Measurements from ENCODE around the gene LRCOL1.

The LRCOL1 gene

DNA sequence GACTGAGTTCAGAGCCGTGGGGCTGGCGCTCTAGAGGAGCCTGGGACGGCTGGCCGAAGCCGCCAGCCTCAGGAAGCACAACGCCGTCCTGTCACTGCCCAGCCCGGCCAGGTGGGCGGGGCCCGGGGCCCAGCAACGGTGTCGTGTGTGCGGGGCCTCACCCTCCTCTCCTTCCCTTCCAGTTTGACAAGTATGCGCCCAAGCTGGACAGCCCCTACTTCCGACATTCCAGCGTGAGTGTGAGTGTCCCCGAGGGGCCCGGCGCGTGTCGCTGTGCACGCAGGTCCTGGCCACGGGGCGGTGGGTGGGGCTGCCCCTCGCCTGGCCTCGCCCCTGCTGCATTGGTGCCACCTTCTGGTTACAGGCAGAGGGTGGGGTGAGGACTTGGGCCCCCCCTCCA is 38.3 kb downstream of the LRCOL1 start:
- H3K4me3 ChIP-seq (ENCODE audit: low read depth, low read length), result no peak overlapping the region
- TF ChIP-seq CTCF (IDR thresholded peaks at IDR 0.05; ENCODE audit: low read depth, low read length), result no peak

GRCh38 chr12:132571598-132571997 is 38.8 kb downstream of the LRCOL1 start:
- H3K4me3 ChIP-seq (ENCODE audit: low read depth, low read length), result no peak overlapping the region
- no peak for TF ChIP-seq CTCF (IDR thresholded peaks at IDR 0.05; ENCODE audit: low read depth, low read length)

- TF ChIP-seq CTCF (IDR thresholded peaks at IDR 0.05; ENCODE audit: low read depth, low read length), result no peak
- no peak overlapping the region for H3K4me3 ChIP-seq (ENCODE audit: low read depth, low read length)
These were observed 39.3 kb downstream of the LRCOL1 start for GRCh38 chr12:132571051-132571450.

DNA sequence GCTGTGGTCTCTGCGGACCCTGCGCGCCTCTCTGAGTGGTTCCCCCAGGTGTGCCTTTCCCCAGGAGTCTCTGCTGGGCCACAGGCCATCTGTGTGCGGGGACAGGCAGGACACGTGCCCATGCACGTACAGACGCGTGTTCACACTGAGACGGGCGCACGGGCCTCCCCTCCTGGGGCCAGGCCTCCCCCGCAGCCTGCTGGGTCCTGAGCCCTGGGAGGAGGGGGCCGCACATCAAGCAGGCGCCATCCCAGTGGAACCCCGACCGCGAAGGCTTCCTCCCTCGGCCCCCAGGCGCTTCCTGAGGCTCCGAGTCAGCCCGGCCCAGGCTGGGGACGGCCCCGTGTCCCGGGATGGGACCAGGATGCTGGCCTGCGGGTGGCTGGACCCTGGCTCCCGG is 39.7 kb downstream of the LRCOL1 start:
- no peak overlapping the region for H3K4me3 ChIP-seq (ENCODE audit: low read depth, low read length)
- TF ChIP-seq CTCF (IDR thresholded peaks at IDR 0.05; ENCODE audit: low read depth, low read length), result no peak

DNA sequence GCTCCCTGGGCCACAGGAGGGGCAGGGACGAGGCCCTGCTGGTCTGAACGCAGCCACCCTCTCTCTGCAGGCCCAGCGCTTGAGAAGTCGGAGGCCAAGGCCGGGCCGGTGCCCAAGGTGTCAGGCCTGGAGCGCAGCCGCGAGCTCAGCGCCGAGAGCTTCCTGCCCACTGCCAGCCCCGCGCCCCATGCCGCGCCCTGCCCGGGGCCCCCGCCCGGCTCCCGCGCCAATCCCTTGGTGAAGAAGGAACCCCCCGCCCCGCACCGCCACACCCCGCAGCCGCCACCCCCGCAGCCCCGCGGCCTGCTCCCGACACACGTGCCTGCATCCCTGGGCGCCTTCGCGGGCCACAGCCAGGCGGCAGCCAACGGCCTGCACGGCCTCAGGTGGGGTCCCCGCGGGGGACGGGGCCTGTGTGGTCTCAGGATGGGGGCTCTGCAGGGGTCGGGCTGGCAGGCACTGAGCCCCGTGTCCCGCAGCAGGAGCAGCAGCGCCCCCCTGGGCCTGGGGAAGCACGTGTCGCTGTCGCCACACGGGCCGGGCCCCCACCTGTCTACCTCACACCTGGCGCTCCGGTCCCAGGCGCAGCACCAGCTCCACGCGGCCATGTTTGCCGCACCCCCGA is 40.4 kb downstream of the LRCOL1 start:
- H3K4me3 ChIP-seq (ENCODE audit: low read depth, low read length), result no peak overlapping the region
- TF ChIP-seq CTCF (IDR thresholded peaks at IDR 0.05; ENCODE audit: low read depth, low read length), result no peak

DNA sequence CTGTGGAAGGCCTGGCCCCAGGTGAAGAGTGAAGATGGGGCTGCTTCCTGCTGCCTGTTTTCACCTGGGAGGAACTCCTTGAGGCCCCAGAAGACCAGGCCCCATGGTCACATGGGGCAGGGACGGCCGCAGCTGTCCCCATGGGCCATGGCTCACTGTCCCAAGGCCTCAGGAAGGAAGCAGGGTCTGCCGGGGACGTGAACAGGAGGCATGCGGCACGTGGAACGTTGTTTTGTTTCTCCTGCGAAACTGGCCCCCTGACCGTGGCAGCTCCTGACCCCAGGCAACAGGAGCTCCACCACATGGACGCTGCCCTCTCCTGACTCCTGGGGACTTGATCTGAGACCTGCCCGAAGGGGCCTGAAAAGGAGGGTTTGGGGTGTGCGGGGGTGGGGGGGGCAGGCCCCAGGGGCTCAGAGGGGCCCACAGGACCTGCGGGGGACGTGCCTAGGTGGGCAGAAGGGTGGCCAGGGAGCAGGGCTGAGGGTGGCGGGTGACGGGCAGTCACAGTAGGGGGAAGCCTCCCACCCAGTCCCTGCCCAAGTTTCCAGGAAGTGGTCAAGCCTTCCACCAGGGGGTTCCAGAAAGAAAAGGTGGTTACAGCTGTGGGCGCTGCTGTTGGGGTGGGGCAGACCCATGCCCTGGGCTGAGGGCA is 41.4 kb downstream of the LRCOL1 start:
- TF ChIP-seq CTCF (IDR thresholded peaks at IDR 0.05; ENCODE audit: low read depth, low read length), result no peak

GRCh38 chr12:132568301-132568700 is 42.1 kb downstream of the LRCOL1 start:
- TF ChIP-seq CTCF (IDR thresholded peaks at IDR 0.05; ENCODE audit: low read depth, low read length), result no peak
- no peak overlapping the region for H3K4me3 ChIP-seq (ENCODE audit: low read depth, low read length)

More for the DNA sequence above, 41.4 kb downstream of the LRCOL1 start:
- H3K4me3 ChIP-seq (ENCODE audit: low read depth, low read length), result no peak overlapping the region
